WERI-Rb-1 (cell line): Measurements from ENCODE around the gene KLRC2.
"Not testable (repeated sequence)": the region's sequence is repeated elsewhere in the genome, so short reads cannot be mapped to it uniquely, and the experiment has no call there.

Source experiments
- DNase-seq: peaks from one replicate; pipeline ENCODE4 v3.0.0-alpha.2; 2020
- H3K27ac ChIP-seq: fragments of 250-450 bp; sonication (Bioruptor Pico); 2 replicates; pipeline ENCODE4 v1.5.1; 2020; ENCODE audit warnings: mild to moderate bottlenecking, moderate library complexity
- H3K27me3 ChIP-seq: fragments of 250-450 bp; sonication (Bioruptor Pico); 2 replicates; pipeline ENCODE4 v1.5.1; 2021; ENCODE audit warnings: mild to moderate bottlenecking, low read depth, moderate library complexity; ENCODE audit not compliant: insufficient read depth, severe bottlenecking
- H3K36me3 ChIP-seq: fragments of 250-450 bp; sonication (Bioruptor Pico); 2 replicates; pipeline ENCODE4 v1.5.1; 2020; ENCODE audit warnings: mild to moderate bottlenecking, moderate library complexity
- H3K4me3 ChIP-seq: 2 replicates; pipeline ENCODE4 v1.5.1; 2011; ENCODE audit warnings: low read depth, mild to moderate bottlenecking, control low read depth, low read length
- H3K9me3 ChIP-seq: fragments of 250-450 bp; sonication (Bioruptor Pico); 2 replicates; pipeline ENCODE4 v1.5.1; 2021; ENCODE audit warnings: mild to moderate bottlenecking, moderate library complexity; ENCODE audit not compliant: severe bottlenecking
- CTCF ChIP-seq: IDR thresholded peaks from 2 replicates; pipeline ENCODE4 v1.5.1; 2011; ENCODE audit warnings: low read depth, mild to moderate bottlenecking, control low read depth, inconsistent platforms, low read length

Gene KLRC2

GRCh38 chr12:10404798-10405197 lies 31.0 kb downstream of the KLRC2 start:
- H3K27me3 ChIP-seq: no peaks in the 10 kb centered on the region
- H3K27ac ChIP-seq: no peak overlapping the region
- H3K4me3 ChIP-seq: no peak overlapping the region
- no peaks in the 10 kb centered on the region for H3K36me3 ChIP-seq
- DNase-seq: no peak
- TF ChIP-seq CTCF: no peak
- H3K9me3 ChIP-seq: no peaks in the 10 kb centered on the region

- H3K27ac ChIP-seq: no peak overlapping the region
- H3K4me3 ChIP-seq: no peak overlapping the region
- no peaks in the 10 kb centered on the region for H3K36me3 ChIP-seq
- TF ChIP-seq CTCF: no peak
- DNase-seq: no peak
- H3K9me3 ChIP-seq: no peaks in the 10 kb centered on the region
- no peaks in the 10 kb centered on the region for H3K27me3 ChIP-seq
Measured at GRCh38 chr12:10400829-10401228, 35.0 kb downstream of the KLRC2 start.

- TF ChIP-seq CTCF: no peak
- Histone ChIP-seq H3K27ac (no peak overlapping the region), H3K4me3 (no peak overlapping the region), H3K27me3 (no peaks in the 10 kb centered on the region), H3K36me3 (no peaks in the 10 kb centered on the region), H3K9me3 (no peaks in the 10 kb centered on the region)
- no peak for DNase-seq
Measured at GRCh38 chr12:10398168-10398567, 37.6 kb downstream of the KLRC2 start.

GRCh38 chr12:10397296-10397695 lies 38.5 kb downstream of the KLRC2 start:
- TF ChIP-seq CTCF: no peak
- H3K4me3 ChIP-seq: no peak overlapping the region
- H3K36me3 ChIP-seq: no peaks in the 10 kb centered on the region
- DNase-seq: no peak
- H3K9me3 ChIP-seq: no peaks in the 10 kb centered on the region
- no peaks in the 10 kb centered on the region for H3K27me3 ChIP-seq
- H3K27ac ChIP-seq: no peak overlapping the region

GRCh38 chr12:10396176-10396575 lies 39.6 kb downstream of the KLRC2 start:
- H3K36me3 ChIP-seq, H3K27me3 ChIP-seq, H3K4me3 ChIP-seq, H3K27ac ChIP-seq, H3K9me3 ChIP-seq, DNase-seq: not testable (repeated sequence)

- H3K36me3 ChIP-seq: no peaks in the 10 kb centered on the region
- no peak overlapping the region for H3K27ac ChIP-seq
- H3K4me3 ChIP-seq: no peak overlapping the region
- no peak for TF ChIP-seq CTCF
- no peaks in the 10 kb centered on the region for H3K27me3 ChIP-seq
- DNase-seq: no peak
- H3K9me3 ChIP-seq: no peaks in the 10 kb centered on the region
Measured at GRCh38 chr12:10395390-10395998, 40.3 kb downstream of the KLRC2 start.

- not testable (repeated sequence) for H3K27me3 ChIP-seq, H3K36me3 ChIP-seq, H3K9me3 ChIP-seq, H3K27ac ChIP-seq, H3K4me3 ChIP-seq, DNase-seq
Measured at GRCh38 chr12:10394531-10395152, 41.2 kb downstream of the KLRC2 start.
